Measurements from ENCODE around the gene LDLRAD1.
"Not testable (repeated sequence)": the region's sequence is repeated elsewhere in the genome, so short reads cannot be mapped to it uniquely, and the experiment has no call there.

Gene LDLRAD1

GRCh38 chr1:53994516-53994915 is 23.5 kb downstream of the LDLRAD1 start:
- DNase-seq (ENCODE audit: low read depth in 1 of 2, low spot score in 1 of 2), result not testable (repeated sequence)

- DNase-seq (ENCODE audit: low read depth in 1 of 2, low spot score in 1 of 2), result no peak
These were observed 25.7 kb downstream of the LDLRAD1 start for GRCh38 chr1:53992085-53992874.

GRCh38 chr1:53987880-53988279 is 30.1 kb downstream of the LDLRAD1 start:
- DNase-seq (ENCODE audit: low read depth in 1 of 2, low spot score in 1 of 2), result no peak

- DNase-seq (ENCODE audit: low read depth in 1 of 2, low spot score in 1 of 2), result no peak
These were observed 31.5 kb downstream of the LDLRAD1 start for GRCh38 chr1:53986458-53986857.

GRCh38 chr1:53984726-53985125 is 33.3 kb downstream of the LDLRAD1 start:
- no peak for DNase-seq (ENCODE audit: low read depth in 1 of 2, low spot score in 1 of 2)

GRCh38 chr1:53982763-53983104 is 35.3 kb downstream of the LDLRAD1 start:
- DNase-seq (ENCODE audit: low read depth in 1 of 2, low spot score in 1 of 2), result no peak

GRCh38 chr1:53982034-53982762 is 35.8 kb downstream of the LDLRAD1 start:
- no peak for DNase-seq (ENCODE audit: low read depth in 1 of 2, low spot score in 1 of 2)

GRCh38 chr1:53981220-53981619 is 36.8 kb downstream of the LDLRAD1 start:
- no peak for DNase-seq (ENCODE audit: low read depth in 1 of 2, low spot score in 1 of 2)

GRCh38 chr1:53979712-53980450 is 38.1 kb downstream of the LDLRAD1 start:
- DNase-seq (ENCODE audit: low read depth in 1 of 2, low spot score in 1 of 2), result no peak

GRCh38 chr1:53975861-53976260 is 42.1 kb downstream of the LDLRAD1 start:
- no peak for DNase-seq (ENCODE audit: low read depth in 1 of 2, low spot score in 1 of 2)

GRCh38 chr1:53971718-53972117 is 46.3 kb downstream of the LDLRAD1 start:
- DNase-seq (ENCODE audit: low read depth in 1 of 2, low spot score in 1 of 2), result no peak

- not testable (repeated sequence) for DNase-seq (ENCODE audit: low read depth in 1 of 2, low spot score in 1 of 2)
These were observed 48.7 kb downstream of the LDLRAD1 start for GRCh38 chr1:53969323-53969722.

GRCh38 chr1:53968125-53968513 is 49.9 kb downstream of the LDLRAD1 start:
- DNase-seq (ENCODE audit: low read depth in 1 of 2, low spot score in 1 of 2), result no peak

GRCh38 chr1:53967409-53968124 is 50.4 kb downstream of the LDLRAD1 start:
- DNase-seq (ENCODE audit: low read depth in 1 of 2, low spot score in 1 of 2), result no peak

- no peak for DNase-seq (ENCODE audit: low read depth in 1 of 2, low spot score in 1 of 2)
These were observed 51.2 kb downstream of the LDLRAD1 start for GRCh38 chr1:53966794-53967193.

GRCh38 chr1:53964109-53964508 is 53.9 kb downstream of the LDLRAD1 start:
- DNase-seq (ENCODE audit: low read depth in 1 of 2, low spot score in 1 of 2), result no peak

- no peak for DNase-seq (ENCODE audit: low read depth in 1 of 2, low spot score in 1 of 2)
These were observed 54.5 kb downstream of the LDLRAD1 start for GRCh38 chr1:53963460-53963859.

- no peak for DNase-seq (ENCODE audit: low read depth in 1 of 2, low spot score in 1 of 2)
These were observed 55.6 kb downstream of the LDLRAD1 start for GRCh38 chr1:53962395-53962794.

- DNase-seq (ENCODE audit: low read depth in 1 of 2, low spot score in 1 of 2), result no peak
These were observed 58.2 kb downstream of the LDLRAD1 start for GRCh38 chr1:53959664-53960250.
